HuH-7 (cell line): ENCODE data around the gene RIBC2.
"Not testable (repeated sequence)": the region's sequence is repeated elsewhere in the genome, so short reads cannot be mapped to it uniquely, and the experiment has no call there.

Experiments
- DNase-seq: peaks from one replicate; pipeline ENCODE4 v3.0.0; 2011; ENCODE audit warnings: low spot score

The RIBC2 gene

DNA sequence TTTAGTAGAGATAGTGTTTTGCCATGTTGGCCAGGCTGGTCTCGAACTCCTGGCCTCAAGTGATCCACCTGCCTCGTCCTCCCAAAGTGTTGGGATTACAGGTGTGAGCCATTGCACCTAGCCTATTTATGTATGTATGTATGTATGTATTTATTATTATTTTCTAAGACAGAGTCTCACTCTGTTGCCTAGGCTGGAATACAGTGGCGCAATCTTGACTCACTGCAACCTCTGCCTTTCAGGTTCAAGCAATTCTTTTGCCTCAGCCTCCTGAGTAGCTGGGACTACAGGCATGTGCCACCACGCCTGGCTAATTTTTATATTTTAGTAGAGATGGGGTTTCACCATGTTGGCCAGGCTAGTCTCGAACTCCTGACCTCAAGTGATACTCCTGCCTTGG, 35.9 kb downstream of the RIBC2 start:
- DNase-seq, result not testable (repeated sequence)

DNA sequence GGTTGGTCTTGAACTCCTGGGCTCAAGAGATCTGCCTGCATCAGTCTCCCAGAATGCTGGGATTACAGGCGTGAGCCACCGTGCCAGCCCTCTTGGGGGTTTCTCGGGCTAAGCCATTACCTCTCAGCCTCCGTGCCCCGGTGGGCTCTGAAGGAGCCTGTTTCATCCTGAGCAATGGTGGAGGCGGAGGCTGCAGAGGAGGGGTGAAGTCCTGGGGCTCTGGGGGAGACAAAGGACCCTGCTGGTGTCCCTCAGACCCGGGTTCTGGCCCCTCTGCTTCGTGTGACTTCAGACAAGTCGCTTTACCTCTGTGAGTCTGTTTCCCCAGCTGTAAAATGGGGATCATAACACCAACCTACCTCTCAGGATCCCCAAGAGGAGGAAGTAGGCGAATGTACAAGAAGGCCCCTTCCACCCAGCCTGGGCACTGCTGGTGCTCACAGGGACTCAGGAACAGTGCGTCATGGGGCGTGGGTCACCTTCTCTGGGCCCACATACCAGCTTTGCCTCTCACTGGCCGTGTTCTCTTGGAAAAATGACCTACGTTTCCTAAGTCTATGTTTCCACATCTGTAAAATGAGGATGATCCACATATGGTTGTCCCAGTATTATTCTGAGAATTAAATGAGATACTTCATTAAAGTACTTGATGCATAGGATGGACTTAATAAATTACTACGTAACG, 36.8 kb downstream of the RIBC2 start:
- DNase-seq, result no peak

DNA sequence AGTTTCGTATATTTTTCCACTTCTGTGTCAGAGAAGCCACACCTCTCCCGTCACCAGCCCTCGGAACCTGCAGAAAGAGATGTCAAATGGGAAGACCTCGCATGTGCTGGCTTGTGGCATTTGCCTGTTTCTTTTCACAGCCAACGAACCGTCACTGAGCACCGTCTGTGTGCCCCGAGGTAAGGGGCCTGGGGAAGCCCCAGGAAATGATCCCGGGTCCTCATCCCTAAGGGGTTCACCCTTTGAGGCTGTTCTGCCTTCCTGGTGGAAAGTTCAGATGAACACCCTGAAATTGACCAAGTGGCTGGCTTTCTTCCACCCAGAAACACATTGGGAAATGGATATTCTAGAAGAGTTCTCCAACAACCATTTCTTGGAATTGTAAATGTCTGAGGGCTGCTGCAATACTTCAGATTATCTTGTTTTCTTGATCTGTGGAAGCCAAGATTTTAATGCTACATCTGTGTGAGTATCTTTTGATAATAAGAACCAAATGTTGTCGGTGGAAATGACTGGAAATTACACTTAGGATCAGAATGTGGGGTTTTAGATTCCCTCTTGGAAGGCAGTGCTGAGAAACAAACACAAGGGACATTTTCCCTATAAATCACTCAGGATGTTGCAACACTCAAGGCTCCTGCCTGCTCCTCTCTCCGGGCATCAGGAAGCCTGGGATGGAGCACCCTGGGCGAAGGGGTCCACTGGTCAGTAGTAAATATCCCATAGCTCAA, 37.6 kb downstream of the RIBC2 start:
- no peak for DNase-seq

DNA sequence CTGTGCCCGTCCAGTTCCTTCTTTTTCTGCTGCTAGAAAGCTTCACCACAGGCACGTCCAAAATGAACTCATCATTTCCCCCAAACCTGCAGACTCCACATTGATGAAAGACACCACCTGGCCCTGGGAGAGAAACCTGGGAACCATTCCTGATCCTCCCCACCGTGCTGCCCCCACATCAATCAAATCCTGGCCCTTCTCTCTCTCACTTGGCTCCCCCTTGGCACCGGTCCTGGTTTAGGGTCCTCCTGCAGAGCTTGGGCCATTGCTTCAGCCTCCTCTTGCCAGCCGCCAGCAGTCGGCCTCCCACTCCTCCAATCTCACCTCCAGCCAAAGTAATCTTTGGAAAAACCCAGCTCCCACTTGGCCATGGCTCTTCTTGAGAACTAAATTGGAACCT, 38.5 kb downstream of the RIBC2 start:
- DNase-seq, result no peak

DNA sequence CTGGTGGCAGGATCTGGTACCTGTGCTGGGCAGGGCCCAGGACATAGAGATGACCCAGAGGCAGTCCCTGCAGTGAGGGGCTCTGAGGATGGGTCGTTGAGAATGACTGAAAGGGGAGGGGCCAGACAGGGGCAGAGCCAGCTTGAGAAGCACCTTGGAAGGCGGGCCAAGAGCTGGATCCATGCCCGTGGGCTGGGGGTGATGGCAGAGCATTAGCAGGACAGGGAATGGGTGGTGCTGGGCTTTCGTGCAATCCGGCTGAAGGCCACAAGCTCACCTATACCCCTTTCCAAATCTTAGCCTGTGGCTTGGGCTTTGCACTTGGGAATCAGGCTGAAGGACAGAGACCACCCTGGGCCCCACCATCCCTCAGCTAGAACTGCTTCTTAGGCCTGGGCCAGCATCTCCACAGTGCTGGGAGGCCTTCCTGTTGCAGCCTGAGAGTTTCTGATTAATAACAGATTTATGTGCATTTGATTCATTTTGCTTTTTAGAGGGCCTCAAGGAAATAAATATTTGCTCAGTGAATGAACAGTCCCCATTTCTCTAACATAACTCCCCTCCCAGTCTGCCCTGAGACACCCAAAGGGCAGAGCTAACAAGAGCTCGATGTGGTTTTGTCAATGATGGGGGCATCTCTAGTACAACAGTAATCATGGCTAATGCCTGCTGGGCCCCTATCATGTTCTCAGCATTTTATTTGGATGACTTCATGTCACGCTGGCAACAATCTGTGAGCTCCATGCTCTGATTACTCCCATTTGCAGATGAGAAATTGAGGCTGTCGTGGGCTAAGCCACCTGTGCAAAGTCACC, 39.3 kb downstream of the RIBC2 start:
- DNase-seq, result no peak

DNA sequence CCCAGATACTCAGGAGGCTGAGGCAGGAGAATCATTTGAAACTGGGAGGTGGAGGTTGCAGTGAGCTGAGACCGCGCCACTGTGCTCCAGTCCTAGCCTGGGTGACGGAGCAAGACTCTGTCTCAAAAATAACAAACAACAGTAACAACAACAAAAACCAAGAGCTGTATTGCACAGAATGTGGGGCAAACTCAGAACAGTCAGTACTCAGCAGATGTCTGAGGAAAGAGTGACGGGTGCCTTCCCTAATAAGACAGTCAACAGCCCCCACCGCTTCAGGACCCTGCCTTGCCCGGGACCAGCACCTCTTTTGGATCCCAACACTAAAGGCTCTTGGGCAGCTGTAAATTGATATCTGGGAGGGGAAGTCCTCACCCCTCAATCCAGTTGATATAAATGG, 40.3 kb downstream of the RIBC2 start:
- no peak for DNase-seq

DNA sequence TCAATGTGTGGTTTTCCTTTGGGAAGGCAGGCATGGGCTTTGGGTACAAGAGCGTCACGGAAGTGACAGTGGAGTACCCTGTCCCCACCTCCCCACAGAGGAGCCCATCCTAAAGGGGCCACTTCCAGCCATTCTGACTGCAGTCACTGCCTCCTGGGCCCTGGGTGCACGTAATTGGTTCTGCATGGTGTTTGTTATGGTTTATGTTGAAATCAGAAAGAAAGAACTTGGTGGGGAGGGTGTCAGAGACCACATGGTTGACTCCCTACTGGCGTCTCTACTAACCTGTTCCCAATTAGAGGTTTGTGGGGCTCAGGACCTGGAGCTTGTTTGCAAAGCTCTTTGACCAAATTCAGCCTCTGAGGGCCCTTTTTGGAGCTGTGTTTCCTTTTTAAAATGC, 40.8 kb downstream of the RIBC2 start:
- no peak for DNase-seq

DNA sequence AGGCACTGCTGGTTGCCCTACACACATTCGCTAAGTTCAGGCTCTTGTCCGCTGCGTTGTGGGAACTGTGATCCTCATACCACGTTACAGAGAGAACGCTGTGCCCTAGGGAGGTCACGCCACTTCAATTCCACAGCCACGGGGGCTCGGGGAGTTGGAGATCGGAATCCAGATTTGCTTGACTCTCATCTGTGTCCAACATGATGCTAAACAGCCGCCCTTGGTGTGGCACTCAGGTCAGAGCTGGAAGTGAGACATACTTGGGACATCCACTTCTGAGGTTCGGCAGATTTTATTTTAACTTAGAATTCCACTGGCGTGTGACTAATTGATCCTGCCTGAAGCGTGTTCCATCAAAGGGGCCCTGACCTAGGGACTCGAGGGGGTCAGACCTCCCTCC, 41.7 kb downstream of the RIBC2 start:
- DNase-seq, result no peak

DNA sequence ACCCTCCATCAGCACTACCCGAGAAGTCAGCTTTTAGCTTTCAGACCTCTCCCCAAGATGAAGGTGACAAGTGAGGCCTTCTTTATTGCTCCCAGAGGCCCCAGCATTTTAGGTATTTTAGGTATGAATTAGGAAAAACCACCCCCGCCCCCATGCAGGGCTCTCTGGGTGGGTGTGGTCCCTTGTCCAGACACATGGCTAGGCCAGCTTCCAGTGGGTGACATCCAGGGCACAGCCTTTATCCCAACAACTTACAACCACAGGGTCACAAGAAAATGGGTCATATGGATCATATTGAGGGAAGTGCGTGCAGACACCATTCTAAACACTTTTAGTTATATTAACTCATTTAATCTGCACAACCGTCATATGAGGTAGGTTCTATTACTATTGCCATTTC, 42.1 kb downstream of the RIBC2 start:
- DNase-seq, result no peak

DNA sequence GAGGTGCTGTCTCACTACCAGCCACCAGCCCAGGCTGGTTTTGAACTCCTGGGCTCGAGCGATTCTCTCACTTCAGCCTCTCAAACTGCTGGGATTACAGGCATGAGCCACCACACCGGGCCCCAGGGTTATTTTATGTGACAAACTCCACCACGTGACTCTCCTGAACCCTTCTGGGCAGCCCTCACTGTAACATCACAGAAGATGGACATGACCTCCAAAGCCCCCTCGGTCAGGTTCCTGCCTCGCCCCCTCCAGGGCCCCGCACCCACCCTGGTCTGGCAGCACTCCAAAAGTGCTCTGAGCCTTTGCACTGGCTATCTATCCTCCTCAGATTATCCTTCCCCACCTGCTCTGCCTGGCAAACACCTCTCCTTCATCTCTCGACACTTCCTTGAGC, 43.3 kb downstream of the RIBC2 start:
- no peak for DNase-seq

DNA sequence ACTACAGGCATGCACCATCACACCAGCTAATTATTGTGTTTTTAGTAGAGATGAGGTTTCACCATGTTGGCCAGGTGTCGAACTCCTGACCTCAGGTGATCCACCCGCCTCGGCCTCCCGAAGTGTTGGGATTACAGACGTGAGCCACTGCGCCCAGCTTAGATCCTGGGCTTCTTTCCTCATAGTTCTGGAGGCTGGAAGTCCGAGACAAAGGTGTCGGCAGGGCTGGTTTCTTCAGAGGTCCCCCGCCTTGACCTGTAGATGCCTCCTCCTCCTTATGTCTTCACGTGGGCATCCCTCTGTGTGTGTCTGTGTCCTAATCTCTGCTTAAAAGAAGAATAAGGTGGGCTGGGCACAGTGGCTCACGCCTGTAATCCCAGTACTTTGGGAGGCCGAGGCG, 45.0 kb downstream of the RIBC2 start:
- DNase-seq, result no peak

DNA sequence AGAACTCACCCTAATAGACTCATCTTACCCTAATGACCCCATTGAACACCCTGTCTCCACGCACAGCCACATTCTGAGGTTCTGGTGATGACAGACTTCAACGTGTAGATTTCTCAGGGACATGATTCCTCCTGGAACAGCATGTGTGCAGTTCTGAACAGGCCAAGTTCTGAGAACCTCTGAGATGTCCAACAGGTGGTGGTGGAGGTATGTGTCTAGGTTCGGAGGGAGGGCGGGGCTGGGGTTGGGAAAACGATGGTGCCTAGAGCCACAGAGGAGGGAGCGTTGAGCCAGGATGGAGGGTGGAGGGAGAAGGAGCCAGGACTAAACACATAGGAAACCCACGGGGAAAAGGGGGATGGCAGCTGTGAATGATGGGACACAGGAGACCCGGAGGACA, 45.7 kb downstream of the RIBC2 start:
- DNase-seq, result no peak

DNA sequence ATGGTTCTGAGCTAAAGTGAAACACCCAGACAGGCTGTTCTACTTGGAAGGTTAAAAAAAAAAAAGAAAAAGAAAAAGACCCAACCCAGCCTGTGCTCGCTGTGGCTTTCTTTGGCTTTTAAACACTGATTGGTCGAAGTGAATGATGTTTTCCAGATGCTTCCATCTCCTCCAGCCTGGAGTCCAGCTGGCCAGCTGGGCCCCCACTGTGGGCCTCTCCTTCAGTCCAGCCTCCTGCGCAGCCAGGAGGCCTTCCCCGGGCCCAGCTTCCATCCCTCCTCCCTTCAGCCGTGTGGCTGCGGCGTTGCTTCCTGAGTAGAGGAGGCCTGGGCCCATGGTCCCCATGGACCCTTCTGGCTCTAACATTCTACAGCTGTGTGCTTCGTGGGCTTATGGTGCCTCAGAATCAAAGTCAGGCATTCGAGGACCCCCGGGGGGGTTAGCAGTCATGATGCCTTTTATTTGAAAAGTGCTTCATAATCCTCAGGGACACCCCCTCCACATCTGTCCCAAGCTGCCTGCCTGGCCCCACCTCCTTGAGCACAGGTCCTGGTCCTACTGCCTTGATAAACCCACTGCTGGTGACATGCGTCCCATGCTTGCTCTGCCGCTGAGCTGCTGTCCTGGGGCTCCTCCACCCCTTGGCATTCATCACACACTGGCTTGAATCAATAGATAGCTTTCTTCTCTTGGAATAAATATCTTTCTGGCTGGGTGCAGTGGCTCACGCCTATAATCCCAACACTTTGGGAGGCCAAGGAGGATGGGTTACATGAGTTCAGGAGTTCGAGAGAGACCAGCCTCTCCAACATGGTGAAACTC, 47.0 kb downstream of the RIBC2 start:
- no peak for DNase-seq

DNA sequence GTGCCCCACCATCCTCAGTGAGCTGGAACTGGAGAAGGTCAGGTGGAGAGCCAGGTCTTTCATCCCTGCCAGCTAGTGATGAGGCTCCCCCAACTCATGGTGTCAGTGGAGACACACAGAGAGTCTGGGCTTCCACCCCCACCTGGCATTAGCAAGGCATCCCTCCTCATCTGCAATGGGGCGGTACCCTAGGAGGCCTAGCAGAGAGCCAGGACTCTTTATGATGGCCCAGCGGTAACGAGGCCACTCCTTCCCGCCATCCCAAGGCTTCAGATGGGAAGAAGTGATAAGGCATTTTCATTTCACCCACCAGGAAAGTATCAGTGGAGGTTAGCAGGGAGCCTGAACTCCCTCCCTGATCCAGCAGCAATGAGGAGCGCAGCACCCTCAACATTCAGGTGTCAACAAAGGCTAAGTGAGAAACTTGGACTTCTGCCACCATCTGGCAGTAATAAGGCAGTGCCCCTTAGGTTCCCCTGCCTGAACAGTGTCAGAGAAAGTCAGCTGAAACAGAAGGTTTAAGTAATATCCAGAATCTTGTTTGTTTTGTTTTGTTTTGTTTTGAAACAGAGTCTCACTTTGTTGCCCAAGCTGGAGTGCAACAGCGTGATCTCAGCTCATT, 48.7 kb downstream of the RIBC2 start:
- DNase-seq, result peak; percentile 69

DNA sequence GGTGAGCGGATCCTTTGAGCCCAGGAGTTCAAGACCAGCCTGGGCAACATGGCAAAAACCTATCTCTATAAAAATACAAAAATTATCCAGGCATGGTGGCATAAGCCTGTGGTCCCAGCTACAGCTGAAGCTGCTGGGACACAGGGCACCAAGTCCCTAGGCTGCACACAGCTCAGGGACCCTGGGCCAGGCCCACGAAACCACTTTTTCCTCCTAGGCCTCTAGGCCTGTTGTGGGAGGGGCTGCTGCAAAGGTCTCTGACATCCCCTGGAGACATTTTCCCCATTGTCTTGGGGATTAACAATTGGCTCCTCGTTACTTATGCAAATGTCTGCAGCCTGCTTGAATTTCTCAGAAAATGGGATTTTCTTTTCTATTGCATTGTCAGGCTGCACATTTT, 50.2 kb downstream of the RIBC2 start:
- DNase-seq, result not testable (repeated sequence)

DNA sequence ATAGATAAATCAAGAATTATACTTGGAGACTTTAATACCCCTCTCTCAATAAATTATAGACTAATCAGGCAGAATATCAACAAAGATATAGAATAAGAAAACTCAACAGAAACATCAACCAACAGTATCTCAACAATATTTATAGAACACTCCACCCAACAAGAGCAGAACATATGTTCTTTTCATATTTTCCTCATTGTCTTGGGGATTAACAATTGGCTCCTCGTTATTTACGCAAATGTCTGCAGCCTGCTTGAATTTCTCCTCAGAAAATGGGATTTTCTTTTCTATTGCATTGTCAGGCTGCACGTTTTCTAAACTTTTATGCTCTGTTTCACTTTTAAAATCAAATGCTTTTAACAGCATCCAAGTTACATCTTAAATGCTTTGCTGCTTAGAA, 52.1 kb downstream of the RIBC2 start:
- no peak for DNase-seq

DNA sequence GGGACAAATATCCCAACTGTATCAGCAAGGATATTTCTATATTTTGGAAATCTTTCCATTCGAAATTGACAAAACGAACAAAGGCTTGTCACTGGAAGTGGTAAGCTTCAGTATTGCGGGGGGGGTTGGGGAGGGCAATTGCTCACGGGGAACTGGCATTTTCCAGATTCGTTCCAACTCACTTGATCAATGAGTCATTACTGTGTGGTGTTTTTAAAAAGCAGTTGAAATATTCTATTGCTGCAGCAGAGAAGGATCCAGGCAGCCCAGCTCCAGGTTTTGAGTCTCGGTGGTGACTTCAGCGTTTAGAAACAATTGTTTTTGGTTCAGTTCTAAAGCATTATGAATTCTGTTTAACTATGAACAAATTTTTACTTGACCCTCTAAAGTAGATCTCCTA, 55.4 kb downstream of the RIBC2 start:
- no peak for DNase-seq

DNA sequence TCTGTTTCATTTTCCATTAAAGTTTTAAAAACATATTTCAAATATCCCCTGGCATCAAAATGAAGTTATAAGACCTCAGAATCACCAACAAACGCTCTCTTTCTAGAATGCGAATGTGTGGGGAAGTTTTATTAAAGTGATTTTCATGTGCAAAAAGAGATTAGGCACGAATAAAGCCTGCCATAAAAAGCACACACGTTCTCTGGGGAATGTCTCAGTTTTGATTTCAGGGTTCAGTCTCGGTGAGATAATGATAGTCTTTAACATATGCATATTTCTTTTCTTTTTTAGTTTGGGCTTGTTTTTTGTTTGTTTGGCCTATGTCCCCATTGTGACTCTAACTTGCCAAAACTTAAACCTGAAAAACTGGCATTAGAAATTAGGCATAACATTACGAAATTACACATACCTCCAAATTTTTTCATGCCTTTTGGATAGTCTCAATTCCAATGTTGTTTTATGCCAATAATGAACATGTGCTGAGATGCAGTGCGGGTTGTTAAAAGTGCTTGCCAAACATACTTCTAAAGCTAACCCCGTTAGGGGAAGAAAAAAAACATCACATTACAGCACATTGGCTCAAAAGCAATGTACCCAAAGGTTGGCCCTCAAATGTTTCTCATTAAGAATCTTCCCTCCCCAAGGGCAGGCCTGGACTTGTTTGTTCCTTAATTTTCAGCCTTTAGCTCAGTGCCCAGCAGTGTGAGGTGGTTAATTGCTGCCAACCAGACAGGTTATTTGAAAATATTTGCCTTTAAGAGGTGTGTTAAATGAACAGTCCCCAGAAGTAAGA, 56.0 kb downstream of the RIBC2 start:
- DNase-seq, result no peak

DNA sequence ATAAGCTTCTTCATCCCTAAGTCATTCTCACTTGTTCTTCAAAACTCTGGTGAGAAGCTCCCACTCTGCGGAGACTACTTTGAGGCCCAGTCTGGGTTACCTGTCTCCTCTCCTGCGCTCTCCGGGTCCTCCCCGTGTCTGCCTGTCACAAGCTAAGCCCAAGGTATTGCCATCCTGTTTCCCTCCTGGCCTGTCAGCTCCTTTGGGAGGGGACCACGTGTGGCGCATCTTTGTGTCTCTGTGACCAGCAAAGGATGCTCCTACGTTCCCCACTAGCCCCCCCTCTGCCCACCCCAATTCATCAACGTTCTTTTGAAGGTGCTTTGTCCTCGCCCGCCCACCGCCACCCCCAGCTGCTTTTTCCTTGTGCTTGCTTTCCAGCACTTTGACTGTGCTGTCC, 57.4 kb downstream of the RIBC2 start:
- no peak for DNase-seq

DNA sequence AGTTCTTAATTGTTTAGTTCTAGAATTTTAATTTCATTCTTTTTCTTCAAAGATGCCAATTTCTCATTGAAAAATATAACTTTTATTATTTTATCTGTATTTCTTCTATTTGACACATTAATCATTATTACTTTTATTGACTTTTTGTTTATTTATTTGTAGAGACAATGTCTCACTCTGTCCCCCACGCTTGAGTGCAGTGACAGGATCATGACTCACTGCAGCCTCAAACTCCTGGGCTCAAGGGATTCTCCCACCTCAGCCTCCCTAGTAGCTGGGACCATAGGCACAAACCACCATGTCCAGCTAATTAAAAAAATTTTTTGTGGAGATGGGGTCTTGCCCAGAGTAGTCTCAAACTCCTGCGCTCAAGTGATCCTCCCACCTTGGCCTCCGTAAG, 58.9 kb downstream of the RIBC2 start:
- DNase-seq, result no peak

DNA sequence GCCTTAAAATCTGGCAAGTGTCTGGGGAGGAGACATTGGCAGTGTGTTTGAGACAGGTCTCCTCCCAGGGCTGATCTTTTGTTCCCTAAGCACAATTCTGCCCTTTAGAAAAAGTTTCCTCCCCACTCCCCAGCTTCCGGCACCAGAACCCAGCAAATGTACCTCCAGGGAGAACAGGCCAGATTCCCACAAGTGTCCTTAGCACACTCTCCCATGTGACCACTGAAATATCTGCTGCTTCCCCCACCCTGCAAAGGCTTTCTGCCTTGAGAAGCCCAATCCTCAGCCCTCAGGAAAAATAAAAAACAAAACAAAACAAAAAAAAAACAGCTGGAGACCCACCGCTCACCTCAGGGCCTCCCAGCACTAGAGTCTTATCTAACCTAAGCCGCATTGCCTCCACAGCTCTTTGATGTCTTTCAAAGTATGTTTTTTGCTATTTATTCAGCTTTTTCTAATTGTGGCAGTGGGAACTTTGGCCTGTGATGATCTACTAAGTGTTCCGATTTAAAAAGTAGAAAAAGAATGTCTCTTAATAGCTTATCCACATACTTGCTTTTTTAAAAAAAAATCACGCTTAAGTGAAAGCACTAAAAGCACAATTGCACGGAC, 60.2 kb downstream of the RIBC2 start:
- no peak for DNase-seq
